Activated CD4-positive, CD25-positive, alpha-beta regulatory T cell treated with anti-CD3 and anti-CD28 coated beads, Interleukin-2, amount 50 U/mL, for 72 hours (primary cell): ENCODE measurements around the gene ZNF229.
"Not testable (repeated sequence)": the region's sequence is repeated elsewhere in the genome, so short reads cannot be mapped to it uniquely, and the experiment has no call there.

ENCODE experiments used
- DNase-seq: peaks from one replicate; pipeline ENCODE4 v3.0.0; 2021

Gene ZNF229

GRCh38 chr19:44447916-44448674 is at the start of gene ZNF229:
Gene ZNF229 (minus strand): TSS chr19:44448472. CDS start chr19:44442847, 5,625 bp downstream.
- peak; percentile 57 for DNase-seq

- DNase-seq = no peak
These were observed 48.4 kb upstream of the ZNF229 start for GRCh38 chr19:44496711-44497110.

- no peak for DNase-seq
These were observed 28.5 kb upstream of the ZNF229 start for GRCh38 chr19:44476559-44477408.

GRCh38 chr19:44468730-44469129 is 20.5 kb upstream of the ZNF229 start:
- not testable (repeated sequence) for DNase-seq

GRCh38 chr19:44462600-44463286 is 14.5 kb upstream of the ZNF229 start:
- not testable (repeated sequence) for DNase-seq

GRCh38 chr19:44456016-44456415 is 7.7 kb upstream of the ZNF229 start:
- not testable (repeated sequence) for DNase-seq

GRCh38 chr19:44455100-44455499 is 6.8 kb upstream of the ZNF229 start:
- DNase-seq = no peak

GRCh38 chr19:44452367-44452766 is 4.1 kb upstream of the ZNF229 start:
- no peak for DNase-seq

- no peak for DNase-seq
These were observed 3.4 kb upstream of the ZNF229 start for GRCh38 chr19:44451687-44452086.

- no peak for DNase-seq
These were observed 9.8 kb downstream of the ZNF229 start for GRCh38 chr19:44438441-44438840.

GRCh38 chr19:44435441-44435840 is 12.8 kb downstream of the ZNF229 start:
- no peak for DNase-seq

GRCh38 chr19:44430956-44431355 is 17.3 kb downstream of the ZNF229 start:
- DNase-seq = no peak

- not testable (repeated sequence) for DNase-seq
These were observed 32.7 kb downstream of the ZNF229 start for GRCh38 chr19:44415553-44415952.

- peak; percentile 68 for DNase-seq
These were observed 46.8 kb downstream of the ZNF229 start, which contains the start of gene ZNF285 for GRCh38 chr19:44401139-44402115. Gene ZNF285 (minus strand): TSS chr19:44401608. CDS start chr19:44397213, 4,395 bp downstream.

- DNase-seq = not testable (repeated sequence)
These were observed 59.0 kb downstream of the ZNF229 start for GRCh38 chr19:44389268-44389667.
